ENCODE data around the gene AMDHD1.

The AMDHD1 gene

DNA sequence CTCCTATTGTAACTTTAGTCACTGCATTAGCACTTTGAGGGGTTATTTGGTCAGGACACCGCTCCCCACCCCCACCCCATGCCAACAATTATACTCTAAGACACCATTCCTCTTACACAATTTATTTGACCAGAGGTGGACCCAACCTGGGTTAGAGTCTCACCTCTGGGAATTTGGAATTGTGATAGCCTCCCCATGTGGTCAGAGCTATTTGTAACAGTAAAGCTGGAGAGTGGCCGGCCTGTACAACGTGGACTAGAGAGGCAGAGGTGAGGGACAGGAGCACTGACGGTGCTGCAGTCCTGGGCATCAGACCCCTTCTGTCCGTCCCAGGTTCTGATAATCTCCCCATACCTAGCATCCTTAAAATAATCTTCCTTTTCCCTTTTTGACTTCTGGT, 56.4 kb downstream of the AMDHD1 start:
- Histone ChIP-seq H3K36me3 (no peaks in the 10 kb centered on the region; the same call in none of the 2 replicates), H3K4me1 (no peaks in the 10 kb centered on the region), H3K4me3 (ENCODE audit: low read depth, low read length) (no peak overlapping the region), H3K9me3 (no peaks in the 10 kb centered on the region), H3K27me3 (no peaks in the 10 kb centered on the region)
- no peak for DNase-seq
- TF ChIP-seq, protein P1, sequence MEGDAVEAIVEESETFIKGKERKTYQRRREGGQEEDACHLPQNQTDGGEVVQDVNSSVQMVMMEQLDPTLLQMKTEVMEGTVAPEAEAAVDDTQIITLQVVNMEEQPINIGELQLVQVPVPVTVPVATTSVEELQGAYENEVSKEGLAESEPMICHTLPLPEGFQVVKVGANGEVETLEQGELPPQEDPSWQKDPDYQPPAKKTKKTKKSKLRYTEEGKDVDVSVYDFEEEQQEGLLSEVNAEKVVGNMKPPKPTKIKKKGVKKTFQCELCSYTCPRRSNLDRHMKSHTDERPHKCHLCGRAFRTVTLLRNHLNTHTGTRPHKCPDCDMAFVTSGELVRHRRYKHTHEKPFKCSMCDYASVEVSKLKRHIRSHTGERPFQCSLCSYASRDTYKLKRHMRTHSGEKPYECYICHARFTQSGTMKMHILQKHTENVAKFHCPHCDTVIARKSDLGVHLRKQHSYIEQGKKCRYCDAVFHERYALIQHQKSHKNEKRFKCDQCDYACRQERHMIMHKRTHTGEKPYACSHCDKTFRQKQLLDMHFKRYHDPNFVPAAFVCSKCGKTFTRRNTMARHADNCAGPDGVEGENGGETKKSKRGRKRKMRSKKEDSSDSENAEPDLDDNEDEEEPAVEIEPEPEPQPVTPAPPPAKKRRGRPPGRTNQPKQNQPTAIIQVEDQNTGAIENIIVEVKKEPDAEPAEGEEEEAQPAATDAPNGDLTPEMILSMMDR (IDR thresholded peaks at IDR 0.05; ENCODE audit: low read depth, low read length): no peak

DNA sequence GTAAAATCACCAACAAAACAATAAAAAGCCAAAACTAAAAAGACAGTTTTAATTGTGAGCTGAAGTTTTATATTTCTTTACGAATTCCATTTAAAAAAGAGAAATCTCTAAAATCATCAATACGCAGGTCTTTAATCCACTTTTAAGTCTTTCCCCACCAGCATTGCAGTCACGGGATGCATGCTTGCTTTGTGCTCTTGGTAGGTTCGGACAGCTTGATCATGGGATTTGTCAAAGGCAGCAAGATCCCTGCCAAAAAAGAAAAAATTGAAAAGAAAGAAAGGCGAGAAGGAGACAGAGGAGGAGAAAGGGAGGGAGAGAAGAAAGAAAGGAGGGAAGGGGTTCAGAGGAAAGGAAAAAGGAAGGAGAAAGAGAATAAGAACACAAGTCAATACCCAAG, 57.7 kb downstream of the AMDHD1 start:
- no peaks in the 10 kb centered on the region; the same call in none of the 2 replicates for H3K36me3 ChIP-seq
- H3K9me3 ChIP-seq: no peaks in the 10 kb centered on the region
- H3K4me3 ChIP-seq (ENCODE audit: low read depth, low read length): no peak overlapping the region
- TF ChIP-seq, protein P1 (IDR thresholded peaks at IDR 0.05; ENCODE audit: low read depth, low read length): no peak
- H3K27me3 ChIP-seq: no peaks in the 10 kb centered on the region
- H3K4me1 ChIP-seq: no peaks in the 10 kb centered on the region
- DNase-seq: no peak

DNA sequence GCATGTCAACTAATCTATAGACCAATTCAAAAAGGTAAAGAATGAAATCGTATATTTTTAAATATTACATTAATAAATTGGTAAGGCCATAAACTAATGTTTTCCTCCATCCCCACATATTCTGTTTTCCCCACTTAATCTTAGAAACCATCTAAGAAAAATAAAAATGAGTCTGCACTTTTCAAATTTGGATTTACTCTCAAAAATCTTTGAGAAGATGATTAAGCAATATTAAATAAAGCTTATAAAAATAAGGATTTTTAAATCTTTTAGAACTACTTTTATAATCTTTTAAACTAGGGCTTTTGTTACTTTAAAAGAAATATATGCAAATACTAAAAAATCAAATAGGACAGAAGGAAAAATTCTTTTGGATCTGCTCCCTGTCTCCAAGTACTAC, 63.6 kb downstream of the AMDHD1 start:
- peaks cover 4% of the 10 kb centered on the region; the same call in 1 of the 2 replicates for H3K4me1 ChIP-seq
- H3K9me3 ChIP-seq: no peaks in the 10 kb centered on the region
- no peaks in the 10 kb centered on the region; the same call in none of the 2 replicates for H3K36me3 ChIP-seq
- H3K4me3 ChIP-seq (ENCODE audit: low read depth, low read length): no peak overlapping the region
- no peaks in the 10 kb centered on the region for H3K27me3 ChIP-seq
- TF ChIP-seq, protein P1 (IDR thresholded peaks at IDR 0.05; ENCODE audit: low read depth, low read length): no peak
- DNase-seq: no peak

DNA sequence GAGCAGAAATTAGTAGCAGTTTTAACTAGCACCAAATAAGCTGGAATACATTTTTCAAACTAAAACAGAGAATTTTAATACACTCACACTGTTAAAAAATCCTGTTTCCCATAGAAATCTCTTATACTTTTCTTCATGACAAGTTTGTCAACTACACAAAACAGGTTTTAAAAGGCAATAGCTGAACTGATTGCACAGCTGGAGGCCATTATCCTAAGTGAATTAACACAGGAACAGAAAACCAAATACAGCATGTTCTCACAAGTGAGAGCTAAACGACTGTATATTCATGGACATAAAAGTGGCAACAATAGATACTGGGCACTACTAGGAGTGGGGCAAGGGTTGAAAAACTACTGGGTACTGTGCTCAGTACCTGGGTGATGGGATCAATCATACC, 64.6 kb downstream of the AMDHD1 start:
- no peak for DNase-seq
- TF ChIP-seq, protein P1 (IDR thresholded peaks at IDR 0.05; ENCODE audit: low read depth, low read length): no peak
- peaks cover 4% of the 10 kb centered on the region; the same call in 1 of the 2 replicates for H3K4me1 ChIP-seq
- peaks cover 8% of the 10 kb centered on the region for H3K36me3 ChIP-seq
- no peaks in the 10 kb centered on the region for H3K9me3 ChIP-seq
- H3K4me3 ChIP-seq (ENCODE audit: low read depth, low read length): no peak overlapping the region
- H3K27me3 ChIP-seq: no peaks in the 10 kb centered on the region

DNA sequence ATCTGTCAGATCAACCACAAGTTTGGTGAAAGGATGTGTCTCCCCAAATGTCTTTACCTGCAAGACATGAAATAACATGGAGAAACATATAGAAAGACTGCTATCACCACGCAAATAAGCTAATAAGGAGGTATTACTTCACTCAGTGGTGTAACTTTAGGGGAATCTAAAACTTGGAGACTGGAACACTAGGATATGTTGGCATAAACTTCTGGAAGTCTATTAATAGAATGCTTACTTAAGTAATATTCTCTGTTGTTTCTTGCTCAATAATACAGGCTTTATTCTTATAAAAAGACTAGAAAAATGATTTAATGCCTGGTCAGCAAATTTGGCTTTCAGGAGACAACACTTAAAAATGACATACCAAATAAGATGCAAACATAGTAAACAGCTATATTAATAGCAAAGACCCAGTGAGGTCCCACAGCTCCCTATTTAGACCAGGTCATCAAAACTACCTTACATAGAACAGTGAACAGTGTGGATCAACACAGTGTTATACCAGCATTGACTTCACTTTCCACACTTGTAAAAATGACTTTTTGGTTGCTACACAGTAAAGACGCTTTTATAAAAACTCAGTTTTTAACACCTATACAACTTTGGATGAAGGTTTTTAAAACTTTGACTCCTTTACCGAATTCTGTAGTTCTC, 71.9 kb downstream of the AMDHD1 start:
- peaks cover 8% of the 10 kb centered on the region for H3K36me3 ChIP-seq
- H3K27me3 ChIP-seq: no peaks in the 10 kb centered on the region
- DNase-seq: no peak
- TF ChIP-seq, protein P1 (IDR thresholded peaks at IDR 0.05; ENCODE audit: low read depth, low read length): no peak
- no peaks in the 10 kb centered on the region for H3K9me3 ChIP-seq
- no peak overlapping the region for H3K4me3 ChIP-seq (ENCODE audit: low read depth, low read length)
- no peaks in the 10 kb centered on the region for H3K4me1 ChIP-seq

DNA sequence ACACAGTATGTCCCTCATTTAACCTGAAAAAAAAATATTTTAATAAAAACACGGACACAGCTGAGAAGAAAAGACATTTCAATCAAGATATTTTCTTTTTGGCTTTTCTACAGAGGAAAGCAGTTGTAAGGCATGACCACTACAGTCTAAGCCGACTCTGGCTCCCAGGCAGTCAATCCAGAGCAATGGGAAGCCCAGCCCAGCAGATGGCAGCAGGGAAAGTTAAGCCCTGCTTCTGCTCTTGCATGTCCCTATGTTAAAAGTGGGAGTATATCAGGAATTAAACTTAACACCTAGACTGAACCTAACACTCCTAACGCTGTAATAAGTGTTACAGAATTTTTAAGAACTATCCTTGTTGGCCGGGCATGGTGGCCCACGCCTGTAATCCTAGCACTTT, 72.5 kb downstream of the AMDHD1 start:
- Histone ChIP-seq H3K4me1 (no peaks in the 10 kb centered on the region), H3K27me3 (no peaks in the 10 kb centered on the region), H3K36me3 (peaks cover 8% of the 10 kb centered on the region), H3K4me3 (ENCODE audit: low read depth, low read length) (no peak overlapping the region), H3K9me3 (no peaks in the 10 kb centered on the region)
- DNase-seq: peak; percentile 24
- TF ChIP-seq, protein P1 (IDR thresholded peaks at IDR 0.05; ENCODE audit: low read depth, low read length): peak; percentile 47

All from BE2C (cell line).